IMR-90 (cell line): ENCODE measurements around the gene MTHFSD. TPM values are rescaled to one million over a fixed set of nuclear protein-coding genes. Genes with fewer than 3 reads are reported as not detected.
A peak's percentile ranks its signal among the peaks of the same experiment; 100 is the strongest.

Source experiments
- ATAC-seq: fragments of 200-7000 bp; cut with Tn5 transposase; 2 replicates; pipeline ENCODE4 v1.9.1; 2020; ENCODE audit warnings: low read depth, mild to moderate bottlenecking, moderate library complexity
- BruUV-seq: library from RNA; stranded (reverse); fragments of 400-500 nt; replicated peaks from 2 replicates; lab custom pipeline; 2021; lab: Mats Ljungman, UMichigan
- CTCF ChIA-PET: fragments of 300-600 bp; formaldehyde crosslinking; extraction: SDS; loops from one replicate; lab custom pipeline; 2021; ENCODE audit warnings: antibody characterized with exemption; lab: Yijun Ruan, JAX
- POLR2A ChIA-PET: fragments of 300-600 bp; sonication (Branson Sonifier 250); formaldehyde crosslinking; loops from one replicate; lab custom pipeline; 2022; ENCODE audit warnings: antibody characterized with exemption; ENCODE audit not compliant: unreplicated experiment; lab: Charles Lee
- DNase-seq: peaks from one replicate; pipeline ENCODE4 v3.0.0; 2013
- H2AFZ ChIP-seq: replicated peaks from 2 replicates; pipeline ENCODE3; 2013; ENCODE audit warnings: low read length, mild to moderate bottlenecking; ENCODE audit not compliant: poor library complexity
- H2AK5ac ChIP-seq: 2 replicates; pipeline ENCODE4 v1.6.1; 2013; ENCODE audit warnings: low read depth, low read length, inconsistent platforms
- H2AK9ac ChIP-seq: replicated peaks from 2 replicates; pipeline ENCODE3; 2013; ENCODE audit warnings: mild to moderate bottlenecking, low read depth, low read length, moderate library complexity; ENCODE audit not compliant: poor library complexity
- H2BK120ac ChIP-seq: 2 replicates; pipeline ENCODE4 v1.6.1; 2013; ENCODE audit warnings: low read depth, low read length, inconsistent platforms
- H2BK15ac ChIP-seq: 3 replicates; pipeline ENCODE4 v1.6.1; 2013; ENCODE audit warnings: low read depth, low read length, inconsistent platforms
- H2BK20ac ChIP-seq: 2 replicates; pipeline ENCODE4 v1.6.1; 2013; ENCODE audit warnings: low read depth, mild to moderate bottlenecking, inconsistent platforms, low read length, moderate library complexity
- H2BK5ac ChIP-seq: 2 replicates; pipeline ENCODE4 v1.6.1; 2013; ENCODE audit warnings: mild to moderate bottlenecking, low read depth, low read length, inconsistent platforms; ENCODE audit not compliant: poor library complexity, severe bottlenecking
- H3K14ac ChIP-seq: replicated peaks from 2 replicates; pipeline ENCODE4 v1.6.1; 2013; ENCODE audit warnings: low read depth, low read length, inconsistent platforms
- H3K18ac ChIP-seq: 2 replicates; pipeline ENCODE4 v1.6.1; 2013; ENCODE audit warnings: low read depth, low read length, control low read depth
- H3K23ac ChIP-seq: 2 replicates; pipeline ENCODE4 v1.6.1; 2013; ENCODE audit warnings: low read depth, low read length, inconsistent platforms
- H3K27ac ChIP-seq: 2 replicates; pipeline ENCODE4 v1.5.1; 2013; ENCODE audit warnings: mild to moderate bottlenecking, control low read depth, low read length; ENCODE audit not compliant: insufficient read depth
- H3K27me3 ChIP-seq: 2 replicates; pipeline ENCODE4 v1.6.1; 2013; ENCODE audit warnings: low read length; ENCODE audit not compliant: control insufficient read depth, insufficient read depth
- H3K36me3 ChIP-seq: 2 replicates; pipeline ENCODE4 v1.6.1; 2013; ENCODE audit warnings: low read length, mixed read lengths; ENCODE audit not compliant: control insufficient read depth, insufficient read depth
- H3K4ac ChIP-seq: 2 replicates; pipeline ENCODE4 v1.6.1; 2013; ENCODE audit warnings: low read depth, low read length, inconsistent platforms
- H3K4me1 ChIP-seq: 2 replicates; pipeline ENCODE4 v1.6.1; 2013; ENCODE audit warnings: low read length, mixed read lengths; ENCODE audit not compliant: control insufficient read depth, insufficient read depth
- H3K4me2 ChIP-seq: 2 replicates; pipeline ENCODE4 v1.6.1; 2013; ENCODE audit warnings: low read depth, mild to moderate bottlenecking, control low read depth, low read length, moderate library complexity
- H3K4me3 ChIP-seq: 2 replicates; pipeline ENCODE4 v1.5.1; 2013; ENCODE audit warnings: low read depth, mild to moderate bottlenecking, control low read depth, low read length, moderate library complexity; ENCODE audit not compliant: insufficient read depth
- H3K56ac ChIP-seq: 2 replicates; pipeline ENCODE4 v1.6.1; 2013; ENCODE audit warnings: low read length, inconsistent platforms; ENCODE audit not compliant: insufficient read depth; ENCODE audit errors: extremely low read depth
- H3K79me1 ChIP-seq, 2 experiments: 2 replicates each; pipeline ENCODE4 v1.6.1; 2013; ENCODE audit warnings: low read length in 2 of 2, inconsistent platforms in 1 of 2, low read depth in 1 of 2
- H3K9ac ChIP-seq: 2 replicates; pipeline ENCODE4 v1.6.1; 2013; ENCODE audit warnings: low read depth, low read length, control low read depth
- H3K9me1 ChIP-seq: 2 replicates; pipeline ENCODE4 v1.6.1; 2013; ENCODE audit warnings: low read length, inconsistent platforms; ENCODE audit not compliant: insufficient read depth
- H3K9me3 ChIP-seq: 2 replicates; pipeline ENCODE4 v1.6.1; 2013; ENCODE audit warnings: low read length; ENCODE audit not compliant: control insufficient read depth, insufficient read depth
- H4K20me1 ChIP-seq: 2 replicates; pipeline ENCODE4 v1.6.1; 2013; ENCODE audit warnings: low read length, inconsistent platforms; ENCODE audit not compliant: insufficient read depth
- H4K5ac ChIP-seq: 2 replicates; pipeline ENCODE4 v1.6.1; 2013; ENCODE audit warnings: mild to moderate bottlenecking, low read depth, low read length, control low read depth
- H4K8ac ChIP-seq, 2 experiments: 2 replicates each; pipeline ENCODE4 v1.6.1; 2013; ENCODE audit warnings: low read depth in 2 of 2, low read length in 2 of 2, control low read depth in 1 of 2, inconsistent platforms in 1 of 2
- H4K91ac ChIP-seq: 2 replicates; pipeline ENCODE4 v1.6.1; 2013; ENCODE audit warnings: low read depth, low read length, inconsistent platforms; ENCODE audit not compliant: insufficient read depth
- BHLHE40 ChIP-seq: fragments of 150-350 bp; IDR thresholded peaks from 2 replicates; pipeline ENCODE4 v1.6.1; 2016; ENCODE audit warnings: mild to moderate bottlenecking, low read depth, low read length
- CEBPB ChIP-seq: IDR thresholded peaks from 2 replicates; pipeline ENCODE4 v1.6.1; 2012; ENCODE audit warnings: low read depth, low read length, improper control_type of control experiment
- CHD1 ChIP-seq: IDR thresholded peaks from 2 replicates; pipeline ENCODE4 v1.6.1; 2012; ENCODE audit warnings: low read depth, low read length, improper control_type of control experiment
- FOS ChIP-seq: fragments of 150-350 bp; IDR thresholded peaks from 2 replicates; pipeline ENCODE4 v1.6.1; 2016; ENCODE audit warnings: low read depth, low read length
- MAZ ChIP-seq: IDR thresholded peaks from 2 replicates; pipeline ENCODE4 v1.6.1; 2012; ENCODE audit warnings: low read depth, mild to moderate bottlenecking, low read length, improper control_type of control experiment, moderate library complexity, borderline replicate concordance
- MXI1 ChIP-seq: IDR thresholded peaks from 2 replicates; pipeline ENCODE4 v1.6.1; 2012; ENCODE audit warnings: low read depth, mild to moderate bottlenecking, low read length, moderate library complexity, borderline replicate concordance
- NFE2L2 ChIP-seq: fragments of 150-350 bp; IDR thresholded peaks from 2 replicates; pipeline ENCODE4 v1.6.1; 2016; ENCODE audit warnings: low read depth, mild to moderate bottlenecking, low read length
- POLR2A ChIP-seq: IDR thresholded peaks from 2 replicates; pipeline ENCODE4 v1.6.1; 2012; ENCODE audit warnings: mild to moderate bottlenecking, low read depth, low read length
- RFX5 ChIP-seq: IDR thresholded peaks from 2 replicates; pipeline ENCODE4 v1.8.0; 2012; ENCODE audit warnings: low read depth, mild to moderate bottlenecking, low read length, moderate library complexity
- WGBS, 2 experiments: methylation state at CpG; one replicate each; pipeline versions ENCODE4 v1.1.5 to v1.1.7; 2013; ENCODE audit warnings: missing lambda C conversion rate in 2 of 2; ENCODE audit not compliant: insufficient read length in 1 of 2; ENCODE audit errors: extremely low coverage in 2 of 2; 5-methylcytosine and 5-hydroxymethylcytosine counted together
- dilution Hi-C: fragments of 300-500 bp; cut with HindIII; formaldehyde crosslinking; loops from one replicate; pipeline ENCODE4 v1.14.3; 2018; ENCODE audit warnings: low sequenced_read_pairs; ENCODE audit not compliant: unreplicated experiment
- in situ Hi-C: fragments of 300-500 bp; cut with MboI; formaldehyde crosslinking; loops from 3 replicates; pipeline ENCODE4 v1.14.3; 2019; ENCODE audit warnings: low sequenced_read_pairs, inconsistent platforms, mixed read lengths
- intact Hi-C: fragments of 100-400 bp; cut with micrococcal nuclease; formaldehyde crosslinking; loops from 2 replicates; pipeline ENCODE4 v1.10.0; 2022
- polyA plus RNA-seq, 3 experiments: library from polyadenylated mRNA; depleted of rRNA; stranded (reverse); fragments of >200 nt; gene quantifications; 2 replicates each; pipeline ENCODE4 v1.2.3, GENCODE V29; 2012; ENCODE audit warnings: low replicate concordance in 1 of 3
- total RNA-seq: library from RNA; depleted of rRNA; stranded (reverse); fragments of >200 nt; gene quantifications from 2 replicates; pipeline ENCODE4 v1.2.3, GENCODE V29; 2012
- TF ChIP-seq, protein P1 (sequence below): conservative IDR thresholded peaks from 2 replicates; pipeline ENCODE4 v1.5.1; 2012; ENCODE audit warnings: mild to moderate bottlenecking, low read depth, low read length, improper control_type of control experiment
- TF ChIP-seq, protein P2 (sequence below): fragments of 150-350 bp; IDR thresholded peaks from 2 replicates; pipeline ENCODE4 v1.6.1; 2016; ENCODE audit warnings: low read depth, mild to moderate bottlenecking, low read length, moderate library complexity, borderline replicate concordance

MTHFSD gene
- total and polyA plus RNA-seq, 2 of the 4 experiments (the other 2 are of a cell fraction), result 8.2 to 16.8 TPM

DNA sequence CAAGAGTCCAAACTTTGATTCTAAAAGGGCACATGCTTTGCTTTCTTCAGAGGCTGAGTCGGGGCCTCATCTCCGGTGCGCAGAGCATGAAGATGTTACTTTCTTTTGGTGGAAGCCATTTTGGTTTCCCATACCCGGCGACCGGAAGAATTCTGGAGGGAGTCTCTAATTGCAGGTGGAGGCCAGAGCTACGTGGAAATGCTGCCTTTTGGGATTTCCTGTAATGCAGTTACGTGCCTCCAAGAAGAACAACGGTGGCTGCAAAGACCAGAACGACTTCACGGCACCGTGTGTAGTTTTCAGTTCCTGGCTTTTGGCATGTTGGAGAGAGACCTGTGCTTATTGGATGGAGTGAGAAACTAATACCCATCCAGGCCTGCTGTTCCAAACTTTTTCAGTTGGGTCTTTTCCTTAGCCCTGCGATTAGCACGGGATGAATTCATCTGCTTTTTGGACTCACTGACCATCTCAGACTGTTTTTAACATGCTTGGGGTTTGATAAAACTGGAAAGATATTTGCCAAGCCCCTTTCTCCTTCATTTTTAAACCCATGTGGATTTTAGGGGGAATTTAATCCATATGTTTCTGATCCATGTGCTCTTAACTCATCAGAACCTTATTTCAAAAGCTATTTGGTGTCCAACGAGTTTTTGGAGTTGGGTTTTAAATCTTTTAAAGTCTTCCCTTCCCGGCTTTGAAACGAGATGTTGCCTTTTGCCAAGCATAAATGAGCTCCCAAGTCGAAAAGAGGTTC lies 42.3 kb upstream of the MTHFSD start:
- in situ Hi-C loops, result no loop called here
- no peak overlapping the region for H3K4me2 ChIP-seq

More for the DNA sequence above, 42.3 kb upstream of the MTHFSD start:
- 0 out of 2 replicates have a peak overlapping the region, but pooled peaks have one; percentile 29 for H3K23ac ChIP-seq
- H2BK20ac ChIP-seq, result no peak overlapping the region; the same call in 1 of the 2 replicates
- no peak overlapping the region for H2BK5ac ChIP-seq
- no TSS peak for BruUV-seq
- H3K4ac ChIP-seq, result peak overlapping the region; percentile 72
- no peak for DNase-seq
- ChIA-PET POLR2A (no interaction called here), CTCF (no interaction called here)
- no peak overlapping the region for H3K56ac ChIP-seq
- no peak for ATAC-seq
- peak overlapping the region; percentile 57; the same call in 1 of the 2 replicates for H4K5ac ChIP-seq
- no peaks in the 10 kb centered on the region for H3K36me3 ChIP-seq
- H2BK15ac ChIP-seq, result peak overlapping the region; percentile 90; the same call in 2 of the 3 replicates
- TF ChIP-seq, protein P1, sequence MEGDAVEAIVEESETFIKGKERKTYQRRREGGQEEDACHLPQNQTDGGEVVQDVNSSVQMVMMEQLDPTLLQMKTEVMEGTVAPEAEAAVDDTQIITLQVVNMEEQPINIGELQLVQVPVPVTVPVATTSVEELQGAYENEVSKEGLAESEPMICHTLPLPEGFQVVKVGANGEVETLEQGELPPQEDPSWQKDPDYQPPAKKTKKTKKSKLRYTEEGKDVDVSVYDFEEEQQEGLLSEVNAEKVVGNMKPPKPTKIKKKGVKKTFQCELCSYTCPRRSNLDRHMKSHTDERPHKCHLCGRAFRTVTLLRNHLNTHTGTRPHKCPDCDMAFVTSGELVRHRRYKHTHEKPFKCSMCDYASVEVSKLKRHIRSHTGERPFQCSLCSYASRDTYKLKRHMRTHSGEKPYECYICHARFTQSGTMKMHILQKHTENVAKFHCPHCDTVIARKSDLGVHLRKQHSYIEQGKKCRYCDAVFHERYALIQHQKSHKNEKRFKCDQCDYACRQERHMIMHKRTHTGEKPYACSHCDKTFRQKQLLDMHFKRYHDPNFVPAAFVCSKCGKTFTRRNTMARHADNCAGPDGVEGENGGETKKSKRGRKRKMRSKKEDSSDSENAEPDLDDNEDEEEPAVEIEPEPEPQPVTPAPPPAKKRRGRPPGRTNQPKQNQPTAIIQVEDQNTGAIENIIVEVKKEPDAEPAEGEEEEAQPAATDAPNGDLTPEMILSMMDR, result no peak
- TF ChIP-seq CEBPB (no peak), POLR2A (no peak), MAZ (no peak), RFX5 (no peak), BHLHE40 (no peak), CHD1 (no peak), MXI1 (no peak), FOS (no peak), NFE2L2 (no peak)
- TF ChIP-seq, protein P2, sequence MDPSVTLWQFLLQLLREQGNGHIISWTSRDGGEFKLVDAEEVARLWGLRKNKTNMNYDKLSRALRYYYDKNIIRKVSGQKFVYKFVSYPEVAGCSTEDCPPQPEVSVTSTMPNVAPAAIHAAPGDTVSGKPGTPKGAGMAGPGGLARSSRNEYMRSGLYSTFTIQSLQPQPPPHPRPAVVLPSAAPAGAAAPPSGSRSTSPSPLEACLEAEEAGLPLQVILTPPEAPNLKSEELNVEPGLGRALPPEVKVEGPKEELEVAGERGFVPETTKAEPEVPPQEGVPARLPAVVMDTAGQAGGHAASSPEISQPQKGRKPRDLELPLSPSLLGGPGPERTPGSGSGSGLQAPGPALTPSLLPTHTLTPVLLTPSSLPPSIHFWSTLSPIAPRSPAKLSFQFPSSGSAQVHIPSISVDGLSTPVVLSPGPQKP, result no peak
- no peaks in the 10 kb centered on the region; the same call in 1 of the 2 replicates for H3K9me1 ChIP-seq
- dilution Hi-C loops (no loop called here), intact Hi-C loops (no loop called here)
- H3K9ac ChIP-seq, result no peak overlapping the region
- no peak overlapping the region for H2AFZ ChIP-seq
- H3K9me3 ChIP-seq, result no peaks in the 10 kb centered on the region
- peak overlapping the region; percentile 42 for H2AK9ac ChIP-seq
- peak overlapping the region; percentile 4; the same call in 1 of the 2 replicates for H2BK120ac ChIP-seq
- H3K27ac ChIP-seq, result no peak overlapping the region
- peaks cover 4 to 9% of the 10 kb centered on the region in 2 experiments; a peak in 1 of 4 replicates for H3K79me1 ChIP-seq
- H3K18ac ChIP-seq, result no peak overlapping the region
- no peaks in the 10 kb centered on the region for H3K27me3 ChIP-seq
- H4K8ac ChIP-seq, result peak overlapping the region in 1 of 2 experiments; percentile 9; a peak in 2 of 4 replicates
- H4K20me1 ChIP-seq, result no peaks in the 10 kb centered on the region
- peak overlapping the region; percentile 75; the same call in 1 of the 2 replicates for H2AK5ac ChIP-seq
- no peak overlapping the region for H3K14ac ChIP-seq
- peaks cover 5% of the 10 kb centered on the region for H3K4me1 ChIP-seq
- H3K4me3 ChIP-seq, result no peak overlapping the region
- H4K91ac ChIP-seq, result no peak overlapping the region
- 97% methylated on average over 9 of the region's 18 CpGs; no CpG with 5 or more reads in 1 of the 2 experiments for WGBS, 2 experiments
